CD14-positive monocyte (primary cell): ENCODE data around the gene LOXHD1. TPM values are rescaled to one million over a fixed set of nuclear protein-coding genes. Genes with fewer than 3 reads are reported as not detected.

Experiments
- DNase-seq, 3 donors: peaks; one replicate each; pipeline ENCODE4 v3.0.0-alpha.2; 2011 to 2022
- H2AFZ ChIP-seq: 2 replicates; pipeline ENCODE4 v1.6.0; 2012; ENCODE audit warnings: mild to moderate bottlenecking, low read depth, low read length, inconsistent platforms; ENCODE audit not compliant: insufficient read depth, poor library complexity, severe bottlenecking
- H3K27ac ChIP-seq, 2 donors: 1 replicate in 1 of 2; 2 replicates in 1 of 2; pipeline ENCODE4 v1.5.1; 2012 to 2013; ENCODE audit warnings: low read length in 2 of 2, control low read depth in 1 of 2, inconsistent platforms in 1 of 2, low read depth in 1 of 2, mild to moderate bottlenecking in 1 of 2
- H3K27me3 ChIP-seq, 2 donors: one replicate each; pipeline versions ENCODE4 v1.6.0 to v1.6.1; 2011 to 2013; ENCODE audit warnings: low read length in 2 of 2; ENCODE audit not compliant: control insufficient read depth in 2 of 2, insufficient read depth in 2 of 2
- H3K36me3 ChIP-seq, 2 donors: replicated peaks in 1 of 2; 1 replicate in 1 of 2; 2 replicates in 1 of 2; pipeline versions ENCODE4 v1.5.1 to v1.6.1; 2012 to 2013; ENCODE audit warnings: low read length in 2 of 2, control low read depth in 1 of 2, inconsistent platforms in 1 of 2, mild to moderate bottlenecking in 1 of 2; ENCODE audit not compliant: insufficient read depth in 2 of 2, control insufficient read depth in 1 of 2
- H3K4me1 ChIP-seq, 2 donors: 1 replicate in 1 of 2; 2 replicates in 1 of 2; pipeline versions ENCODE4 v1.5.1 to v1.6.1; 2012 to 2013; ENCODE audit warnings: low read length in 2 of 2, control low read depth in 1 of 2, inconsistent platforms in 1 of 2, mild to moderate bottlenecking in 1 of 2, moderate library complexity in 1 of 2; ENCODE audit not compliant: insufficient read depth in 2 of 2, control insufficient read depth in 1 of 2
- H3K4me2 ChIP-seq: replicated peaks from 2 replicates; pipeline ENCODE3; 2012; ENCODE audit warnings: low read length, moderate library complexity, mild to moderate bottlenecking; ENCODE audit not compliant: poor library complexity, severe bottlenecking; ENCODE audit errors: extremely low read depth
- H3K4me3 ChIP-seq, 3 experiments: fragments of 200-600 bp in 1 of 3; sonication (generic) in 1 of 3; replicated peaks in 1 of 3; 1 replicate in 2 of 3; 2 replicates in 1 of 3; pipeline ENCODE4 v1.5.1; 2011 to 2013; ENCODE audit warnings: low read length in 3 of 3, mild to moderate bottlenecking in 3 of 3, control low read depth in 2 of 3, low read depth in 2 of 3, inconsistent platforms in 1 of 3, moderate library complexity in 1 of 3
- H3K79me2 ChIP-seq: 2 replicates; pipeline ENCODE4 v1.6.0; 2012; ENCODE audit warnings: mild to moderate bottlenecking, control low read depth, inconsistent platforms, low read length, moderate library complexity; ENCODE audit not compliant: insufficient read depth
- H3K9ac ChIP-seq: 2 replicates; pipeline ENCODE4 v1.6.0; 2017; ENCODE audit warnings: low read length, mild to moderate bottlenecking; ENCODE audit not compliant: insufficient read depth, poor library complexity, severe bottlenecking
- H3K9me3 ChIP-seq, 2 donors: replicated peaks in 1 of 2; 1 replicate in 1 of 2; 2 replicates in 1 of 2; pipeline versions ENCODE4 v1.5.1 to v1.6.1; 2012 to 2013; ENCODE audit warnings: low read length in 2 of 2, control low read depth in 1 of 2; ENCODE audit not compliant: control insufficient read depth in 1 of 2, insufficient read depth in 1 of 2
- H4K20me1 ChIP-seq: 2 replicates; pipeline ENCODE4 v1.6.0; 2012; ENCODE audit warnings: mild to moderate bottlenecking, low read length, control low read depth, moderate library complexity; ENCODE audit not compliant: insufficient read depth
- H3K27ac Mint-ChIP-seq, 7 donors: one replicate each; pipeline ENCODE4 v1.8.0; 2020; ENCODE audit warnings: mild to moderate bottlenecking in 7 of 7, mixed read lengths in 7 of 7, moderate library complexity in 6 of 7, inconsistent platforms in 2 of 7
- H3K27me3 Mint-ChIP-seq, 3 donors: one replicate each; pipeline ENCODE4 v1.8.0; 2021 to 2022; ENCODE audit warnings: low read depth in 3 of 3, mild to moderate bottlenecking in 3 of 3, mixed read lengths in 3 of 3, moderate library complexity in 3 of 3, inconsistent platforms in 1 of 3
- H3K36me3 Mint-ChIP-seq, 2 donors: one replicate each; pipeline ENCODE4 v1.8.0; 2020; ENCODE audit warnings: mixed read lengths in 2 of 2, inconsistent platforms in 1 of 2, mild to moderate bottlenecking in 1 of 2
- H3K4me1 Mint-ChIP-seq: one replicate; pipeline ENCODE4 v1.8.0; 2020; ENCODE audit warnings: mild to moderate bottlenecking, mixed read lengths
- H3K4me3 Mint-ChIP-seq, 2 donors: one replicate each; pipeline ENCODE4 v1.8.0; 2020; ENCODE audit warnings: mild to moderate bottlenecking in 2 of 2, mixed read lengths in 2 of 2, moderate library complexity in 1 of 2
- H3K9me3 Mint-ChIP-seq, 7 donors: one replicate each; pipeline ENCODE4 v1.8.0; 2020 to 2022; ENCODE audit warnings: mixed read lengths in 7 of 7, mild to moderate bottlenecking in 6 of 7, moderate library complexity in 6 of 7, inconsistent platforms in 2 of 7
- WGBS: methylation state at CpG from one replicate; pipeline ENCODE4 v1.1.5; 2013; ENCODE audit warnings: missing lambda C conversion rate; ENCODE audit not compliant: insufficient coverage; 5-methylcytosine and 5-hydroxymethylcytosine counted together
- intact Hi-C, 2 donors: fragments of 100-400 bp; cut with micrococcal nuclease; formaldehyde crosslinking; loops; one replicate each; pipeline versions ENCODE4 v1.15.0 to v1.15.1; 2023
- polyA plus RNA-seq, 3 donors: library from polyadenylated mRNA; depleted of rRNA in 1 of 3; unstranded in 2 of 3; stranded (reverse) in 1 of 3; fragments of 300-500 nt in 2 of 3; fragments of >200 nt in 1 of 3; fragmentation: Illumina TruSeq in 2 of 3; gene quantifications; 1 replicate in 2 of 3; 2 replicates in 1 of 3; pipeline ENCODE4 v1.2.3, GENCODE V29; 2012 to 2021
- TF ChIP-seq, protein P1 (sequence below): fragments of 200-600 bp; IDR thresholded peaks from one replicate; pipeline ENCODE4 v1.8.0; 2022; ENCODE audit warnings: antibody characterized with exemption, mild to moderate bottlenecking

The LOXHD1 gene
- polyA plus RNA-seq, 3 donors, result 0.33 to 10.9 (median 0.61) TPM

DNA sequence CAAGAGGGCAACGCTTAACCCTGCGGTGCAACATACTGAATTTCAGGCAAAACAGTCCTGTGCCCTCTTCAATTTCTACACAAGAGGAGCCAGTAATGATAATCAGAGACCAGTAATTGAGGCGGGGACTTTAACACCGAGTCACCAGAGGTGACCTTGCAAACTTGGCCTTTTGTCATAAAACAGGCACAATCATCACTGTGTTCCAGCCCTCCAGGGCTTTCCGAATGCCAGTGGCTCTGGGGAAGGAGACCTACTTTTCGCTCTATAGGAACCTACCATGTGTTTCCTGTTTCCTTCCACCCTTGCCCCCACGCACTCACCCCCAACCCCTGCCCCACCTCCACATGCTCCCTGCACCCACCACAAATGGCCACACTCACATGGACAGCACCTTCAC lies 47.2 kb upstream of the LOXHD1 start:
- TF ChIP-seq, protein P1, sequence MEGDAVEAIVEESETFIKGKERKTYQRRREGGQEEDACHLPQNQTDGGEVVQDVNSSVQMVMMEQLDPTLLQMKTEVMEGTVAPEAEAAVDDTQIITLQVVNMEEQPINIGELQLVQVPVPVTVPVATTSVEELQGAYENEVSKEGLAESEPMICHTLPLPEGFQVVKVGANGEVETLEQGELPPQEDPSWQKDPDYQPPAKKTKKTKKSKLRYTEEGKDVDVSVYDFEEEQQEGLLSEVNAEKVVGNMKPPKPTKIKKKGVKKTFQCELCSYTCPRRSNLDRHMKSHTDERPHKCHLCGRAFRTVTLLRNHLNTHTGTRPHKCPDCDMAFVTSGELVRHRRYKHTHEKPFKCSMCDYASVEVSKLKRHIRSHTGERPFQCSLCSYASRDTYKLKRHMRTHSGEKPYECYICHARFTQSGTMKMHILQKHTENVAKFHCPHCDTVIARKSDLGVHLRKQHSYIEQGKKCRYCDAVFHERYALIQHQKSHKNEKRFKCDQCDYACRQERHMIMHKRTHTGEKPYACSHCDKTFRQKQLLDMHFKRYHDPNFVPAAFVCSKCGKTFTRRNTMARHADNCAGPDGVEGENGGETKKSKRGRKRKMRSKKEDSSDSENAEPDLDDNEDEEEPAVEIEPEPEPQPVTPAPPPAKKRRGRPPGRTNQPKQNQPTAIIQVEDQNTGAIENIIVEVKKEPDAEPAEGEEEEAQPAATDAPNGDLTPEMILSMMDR, result no peak
- no peaks in the 10 kb centered on the region for H3K9me3 Mint-ChIP-seq
- no peak overlapping the region for H3K4me3 Mint-ChIP-seq
- intact Hi-C loops, result no loop called here
- no peaks in the 10 kb centered on the region for H3K79me2 ChIP-seq
- H2AFZ ChIP-seq, result no peak overlapping the region
- no peak overlapping the region for H3K4me2 ChIP-seq
- H3K4me3 ChIP-seq, result no peak overlapping the region
- H3K9ac ChIP-seq, result no peak overlapping the region
- WGBS, result 62% methylated on average over 6 of the region's 7 CpGs
- H3K27me3 Mint-ChIP-seq, result peaks cover 5 to 10% (median 7%) of the 10 kb centered on the region in 3 donors
- H3K4me1 ChIP-seq, result no peaks in the 10 kb centered on the region
- H4K20me1 ChIP-seq, result no peaks in the 10 kb centered on the region
- no peaks in the 10 kb centered on the region for H3K27me3 ChIP-seq
- no peaks in the 10 kb centered on the region for H3K36me3 Mint-ChIP-seq
- no peaks in the 10 kb centered on the region for H3K4me1 Mint-ChIP-seq
- H3K27ac ChIP-seq, result no peak overlapping the region
- H3K36me3 ChIP-seq, result no peaks in the 10 kb centered on the region
- no peak overlapping the region for H3K27ac Mint-ChIP-seq
- no peak for DNase-seq
- H3K9me3 ChIP-seq, result no peaks in the 10 kb centered on the region

DNA sequence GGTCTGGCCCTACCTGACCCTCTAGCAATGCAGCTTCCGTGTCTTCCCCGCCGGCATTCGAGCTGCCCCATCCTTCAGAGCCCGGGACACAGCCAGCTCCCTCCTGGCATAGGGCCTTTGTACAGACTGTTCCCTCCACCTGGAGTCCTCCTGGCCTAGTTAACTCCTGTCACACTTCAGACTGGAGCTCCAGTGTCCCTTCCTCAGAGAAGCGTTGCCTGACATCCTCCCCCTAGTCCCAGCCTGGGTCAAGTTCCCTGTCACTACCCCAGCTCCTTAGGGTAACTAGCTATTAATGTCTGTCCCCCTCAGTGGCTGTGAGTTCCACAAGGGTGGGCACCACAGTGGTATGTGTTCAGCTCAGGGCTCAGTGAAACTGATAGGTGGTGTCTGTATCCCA lies 45.5 kb upstream of the LOXHD1 start:
- no peaks in the 10 kb centered on the region for H3K36me3 ChIP-seq
- H3K27me3 ChIP-seq, result no peaks in the 10 kb centered on the region
- peaks cover 4 to 7% (median 6%) of the 10 kb centered on the region in 7 donors for H3K9me3 Mint-ChIP-seq
- no peaks in the 10 kb centered on the region for H3K4me1 Mint-ChIP-seq
- H3K79me2 ChIP-seq, result no peaks in the 10 kb centered on the region
- H3K27me3 Mint-ChIP-seq, result peaks cover 7 to 10% (median 8%) of the 10 kb centered on the region in 3 donors
- no peak overlapping the region for H3K4me2 ChIP-seq
- TF ChIP-seq, protein P1, result no peak
- H2AFZ ChIP-seq, result no peak overlapping the region
- H4K20me1 ChIP-seq, result no peaks in the 10 kb centered on the region
- intact Hi-C loops, result no loop called here
- no peak for DNase-seq
- H3K27ac ChIP-seq, result no peak overlapping the region
- H3K4me3 Mint-ChIP-seq, result no peak overlapping the region
- no peak overlapping the region for H3K27ac Mint-ChIP-seq
- WGBS, result 95% methylated on average over 6 of the region's 6 CpGs
- H3K36me3 Mint-ChIP-seq, result no peaks in the 10 kb centered on the region
- no peaks in the 10 kb centered on the region for H3K9me3 ChIP-seq
- H3K4me1 ChIP-seq, result no peaks in the 10 kb centered on the region
- no peak overlapping the region for H3K9ac ChIP-seq
- H3K4me3 ChIP-seq, result no peak overlapping the region
